HG03457 (cell line): ENCODE results near the gene LHX4.

Source experiments
- ATAC-seq: cut with Tn5 transposase; IDR thresholded peaks from one replicate; pipeline ENCODE4 v1.9.1; 2021; ENCODE audit warnings: moderate number of reproducible peaks; ENCODE audit not compliant: unreplicated experiment

Gene LHX4

DNA sequence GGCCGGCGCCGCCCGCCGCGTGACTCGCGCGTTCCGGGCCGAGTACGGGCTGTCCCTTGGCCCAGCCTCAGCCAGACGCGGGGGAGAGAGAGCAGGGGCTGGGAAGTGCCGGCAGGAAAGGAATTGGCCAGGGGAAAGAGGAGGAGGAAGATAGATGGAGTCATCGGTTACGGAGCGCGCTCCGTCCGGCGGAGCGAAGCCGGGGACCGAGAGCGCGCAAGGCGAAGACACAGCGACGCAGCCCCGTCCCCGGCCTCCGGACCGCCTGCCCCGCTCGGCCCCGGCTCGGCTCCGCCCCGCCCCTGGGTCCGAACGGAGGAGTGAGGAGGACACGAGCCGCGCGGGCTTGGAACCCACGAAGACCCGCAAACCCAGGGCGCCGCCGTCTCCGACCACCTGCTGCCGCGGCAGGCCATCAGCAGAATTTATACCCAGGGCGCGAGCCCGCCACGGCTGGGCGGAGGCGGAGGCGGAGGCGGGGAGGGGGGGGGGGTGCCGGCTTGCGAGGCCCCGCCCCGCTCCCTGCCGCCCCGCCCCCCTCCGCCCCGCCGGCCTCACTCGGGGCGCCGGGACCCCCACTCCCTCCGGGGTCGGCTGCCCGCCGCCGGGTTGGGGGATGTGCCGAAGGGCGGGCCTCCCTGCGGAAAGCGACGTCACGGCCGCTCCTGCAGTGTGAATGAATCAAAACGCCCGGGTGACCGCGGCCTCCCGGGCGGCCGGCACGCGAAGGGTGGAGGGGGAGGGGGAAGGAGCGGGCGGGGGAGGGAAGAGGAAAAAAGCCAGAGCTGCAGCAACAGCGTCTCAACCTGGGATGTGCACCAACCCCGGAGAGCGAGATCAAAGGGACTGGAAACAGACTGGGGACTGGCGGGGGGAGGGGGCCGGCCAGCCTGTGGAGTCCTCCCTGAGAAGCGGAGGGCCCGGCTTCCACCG lies at the start of gene LHX4:
Gene LHX4 (plus strand): TSS at position 782 of the 933 bp plus-strand sequence. CDS start 266 bp downstream, outside the sequence.
- ATAC-seq, result no peak

DNA sequence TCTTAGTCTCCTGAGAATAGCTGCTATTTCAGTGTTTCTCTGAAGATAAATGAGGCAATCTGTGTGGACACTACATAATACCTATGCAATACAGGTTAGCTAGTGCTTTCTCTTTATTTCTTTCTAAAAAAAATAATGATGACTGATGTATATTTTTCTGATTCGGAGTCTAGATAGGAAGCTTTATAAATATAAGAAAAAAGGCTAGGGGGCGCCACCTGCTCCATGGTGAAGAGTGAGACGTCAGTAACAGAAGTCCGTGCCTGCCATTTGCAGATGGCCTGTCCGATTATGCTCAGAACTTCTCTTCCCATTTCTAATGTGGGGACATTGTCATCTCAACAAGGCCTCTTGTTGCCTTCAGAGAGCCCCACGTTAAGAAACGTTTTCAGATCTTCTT lies 49.0 kb upstream of the LHX4 start:
- ATAC-seq, result no peak

GRCh38 chr1:180181996-180182642 lies 47.9 kb upstream of the LHX4 start:
- no peak for ATAC-seq

GRCh38 chr1:180182643-180183311 lies 47.3 kb upstream of the LHX4 start:
- no peak for ATAC-seq

- ATAC-seq, result no peak
These were observed 46.6 kb upstream of the LHX4 start for GRCh38 chr1:180183426-180183825.

GRCh38 chr1:180184041-180184440 lies 46.0 kb upstream of the LHX4 start:
- no peak for ATAC-seq

- ATAC-seq, result no peak
These were observed 44.8 kb upstream of the LHX4 start for GRCh38 chr1:180185281-180185680.

- no peak for ATAC-seq
These were observed 44.0 kb upstream of the LHX4 start for GRCh38 chr1:180185971-180186645.

DNA sequence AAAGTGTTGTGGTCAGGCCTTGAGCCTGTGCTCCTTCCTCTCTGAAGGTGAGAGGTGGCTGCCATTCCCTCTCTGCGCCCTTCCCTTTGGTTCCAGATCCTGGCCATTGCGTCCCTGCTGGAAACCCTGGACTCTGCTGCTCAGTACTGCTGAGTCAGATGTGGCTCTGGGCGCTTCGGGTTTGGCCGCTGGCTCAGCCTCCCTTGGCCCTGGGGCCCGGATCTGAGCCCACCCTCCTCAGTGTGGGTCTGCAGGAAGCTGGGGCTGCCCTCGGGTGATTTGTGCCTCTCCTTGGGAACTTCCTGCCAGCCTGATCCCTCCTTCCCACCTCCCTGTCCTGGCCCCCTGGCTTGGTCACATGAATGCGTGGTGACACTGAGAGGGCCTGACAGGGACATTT lies 43.2 kb upstream of the LHX4 start:
- ATAC-seq, result no peak

GRCh38 chr1:180187626-180188025 lies 42.4 kb upstream of the LHX4 start:
- ATAC-seq, result no peak

DNA sequence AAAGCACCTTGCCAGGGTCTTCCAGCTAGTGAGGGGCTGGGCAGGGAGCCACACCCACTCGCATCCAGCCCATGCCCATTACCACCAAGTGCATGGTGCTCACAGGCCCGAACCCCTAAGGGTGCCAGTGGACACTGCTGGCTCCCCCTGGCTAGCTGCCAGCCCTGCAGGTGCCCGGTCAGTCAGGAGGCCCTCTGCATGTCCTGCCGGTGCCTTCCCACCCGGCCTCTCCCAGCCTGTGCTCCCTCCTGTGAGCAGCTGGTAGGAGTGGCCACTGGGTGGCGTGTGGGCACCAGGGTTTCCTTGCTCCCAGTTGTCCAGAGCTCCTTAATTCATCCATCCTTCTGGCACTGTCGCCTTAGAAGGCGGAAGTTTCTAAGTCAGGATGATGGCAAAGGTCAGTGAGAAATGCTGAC lies 42.0 kb upstream of the LHX4 start:
- ATAC-seq, result no peak

GRCh38 chr1:180188684-180189175 lies 41.3 kb upstream of the LHX4 start:
- no peak for ATAC-seq

DNA sequence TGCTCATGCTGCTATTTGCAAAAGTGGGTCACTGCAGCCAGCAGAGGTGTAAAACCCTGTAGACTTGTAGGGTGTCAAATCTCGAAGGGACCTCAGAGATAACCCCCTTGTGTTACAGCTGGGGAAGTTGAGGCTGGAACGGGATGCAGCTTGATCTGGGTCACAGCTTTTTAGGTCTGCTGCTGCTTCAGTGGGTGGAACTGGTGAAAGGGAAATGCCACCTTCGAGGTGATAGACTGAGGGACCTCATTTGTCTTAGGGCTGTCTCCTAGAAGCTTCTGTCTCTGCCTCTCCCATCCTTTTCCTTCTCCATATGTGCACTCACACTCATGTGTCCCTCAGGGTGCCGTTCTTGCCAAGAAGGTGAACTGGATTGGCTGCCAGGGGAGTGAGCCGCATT lies 40.0 kb upstream of the LHX4 start:
- no peak for ATAC-seq

GRCh38 chr1:180192172-180192571 lies 37.9 kb upstream of the LHX4 start:
- no peak for ATAC-seq

- no peak for ATAC-seq
These were observed 36.7 kb upstream of the LHX4 start for GRCh38 chr1:180193141-180194047.

GRCh38 chr1:180194048-180194425 lies 36.0 kb upstream of the LHX4 start:
- no peak for ATAC-seq

- no peak for ATAC-seq
These were observed 35.4 kb upstream of the LHX4 start for GRCh38 chr1:180194546-180195207.

DNA sequence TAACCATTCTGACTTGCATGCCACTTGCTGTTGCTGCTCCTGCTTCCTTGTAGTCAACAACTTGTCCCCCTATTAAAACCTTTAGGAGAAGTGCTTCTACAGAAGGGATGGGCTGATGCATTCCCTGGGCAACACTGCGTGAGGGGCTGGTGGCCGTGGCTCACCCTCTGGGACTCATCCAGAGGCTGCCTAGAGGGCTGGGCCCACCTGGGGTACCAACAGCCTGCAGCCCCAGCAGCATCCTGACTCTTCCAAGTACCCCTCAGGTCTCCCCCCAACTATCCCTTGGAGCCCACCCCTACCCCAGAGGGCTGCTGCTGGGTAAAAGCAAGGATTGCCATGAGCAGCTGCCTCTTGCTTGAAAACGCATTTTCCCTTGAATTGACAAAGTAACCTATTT lies 34.7 kb upstream of the LHX4 start:
- no peak for ATAC-seq

GRCh38 chr1:180195916-180196315 lies 34.1 kb upstream of the LHX4 start:
- no peak for ATAC-seq
